Prostate gland (tissue), 2 donors: ENCODE measurements around the gene HNRNPA3. TPM values are rescaled to one million over a fixed set of nuclear protein-coding genes. Genes with fewer than 3 reads are reported as not detected.

Experiments
- DNase-seq: peaks from one replicate; pipeline ENCODE4 v3.0.0-alpha.2; 2019; ENCODE audit warnings: low spot score
- H3K27ac ChIP-seq, 2 donors: fragments of 200-600 bp; sonication (generic); 2 replicates each; pipeline ENCODE4 v1.5.1; 2017 to 2019
- H3K27me3 ChIP-seq: fragments of 200-600 bp; sonication (generic); replicated peaks from 2 replicates; pipeline ENCODE4 v1.5.1; 2019; ENCODE audit not compliant: insufficient read depth
- H3K36me3 ChIP-seq, 2 donors: fragments of 200-600 bp; sonication (generic); 1 replicate in 1 of 2; 2 replicates in 1 of 2; pipeline versions ENCODE4 v1.5.1 to v1.8.1; 2017 to 2019
- H3K4me1 ChIP-seq: fragments of 200-600 bp; sonication (generic); replicated peaks from 2 replicates; pipeline ENCODE4 v1.5.1; 2019
- H3K4me3 ChIP-seq, 2 donors: fragments of 200-600 bp; sonication (generic); 2 replicates each; pipeline ENCODE4 v1.5.1; 2017 to 2019
- H3K9me3 ChIP-seq: fragments of 200-600 bp; sonication (generic); 2 replicates; pipeline ENCODE4 v1.5.1; 2017
- CTCF ChIP-seq, 4 experiments: fragments of 200-600 bp in 2 of 4; fragments of 450-650 bp in 2 of 4; sonication (generic) in 2 of 4; IDR thresholded peaks; 1 replicate in 3 of 4; 2 replicates in 1 of 4; pipeline ENCODE4 v1.5.1; 2016 to 2019; ENCODE audit warnings: antibody characterized with exemption in 4 of 4, mild to moderate bottlenecking in 2 of 4, moderate library complexity in 2 of 4
- POLR2A ChIP-seq: fragments of 450-650 bp; IDR thresholded peaks from one replicate; pipeline ENCODE4 v1.6.1; 2016; ENCODE audit warnings: antibody characterized with exemption, mild to moderate bottlenecking
- POLR2AphosphoS5 ChIP-seq: sonication (generic); formaldehyde crosslinking; IDR thresholded peaks from one replicate; pipeline ENCODE4 v1.6.1; 2017; ENCODE audit warnings: antibody characterized with exemption
- WGBS: methylation state at CpG from one replicate; pipeline ENCODE4 v1.1.5; 2018; 5-methylcytosine and 5-hydroxymethylcytosine counted together
- intact Hi-C: fragments of 100-400 bp; cut with DNase I; formaldehyde crosslinking; loops from one replicate; pipeline ENCODE4 v1.14.2; 2022
- total RNA-seq, 2 donors: library from RNA; depleted of rRNA; stranded (reverse); fragments of >200 nt; gene quantifications; one replicate each; pipeline ENCODE4 v1.1.0, GENCODE V29; 2016

The HNRNPA3 gene
- total RNA-seq, 2 donors from 2014 or later, result 56.5 to 57.0 TPM

GRCh38 chr2:177201919-177202346, 10.7 kb upstream of the HNRNPA3 start:
- Histone ChIP-seq H3K36me3 (no peaks in the 10 kb centered on the region), H3K4me1 (no peaks in the 10 kb centered on the region), H3K9me3 (no peaks in the 10 kb centered on the region), H3K27ac (no peak overlapping the region), H3K27me3 (no peaks in the 10 kb centered on the region), H3K4me3 (no peak overlapping the region)
- no peak for DNase-seq
- 67% methylated on average over 3 of the region's 3 CpGs for WGBS
- intact Hi-C loops, result no loop called here
- TF ChIP-seq POLR2AphosphoS5 (no peak), CTCF (IDR thresholded peaks at IDR 0.05) (no peak), POLR2A (no peak)

- Histone ChIP-seq H3K27me3 (no peaks in the 10 kb centered on the region), H3K36me3 (no peaks in the 10 kb centered on the region), H3K4me1 (no peaks in the 10 kb centered on the region), H3K4me3 (no peak overlapping the region), H3K9me3 (no peaks in the 10 kb centered on the region), H3K27ac (no peak overlapping the region)
- no peak for TF ChIP-seq POLR2AphosphoS5
- TF ChIP-seq CTCF (IDR thresholded peaks at IDR 0.05), result no peak
- no peak for TF ChIP-seq POLR2A
- 80% methylated on average over 3 of the region's 3 CpGs for WGBS
- intact Hi-C loops, result no loop called here
- DNase-seq, result no peak
These were observed 8.2 kb upstream of the HNRNPA3 start for GRCh38 chr2:177204417-177204816.

GRCh38 chr2:177207101-177207500, 5.5 kb upstream of the HNRNPA3 start:
- WGBS, result 97% methylated on average over 2 of the region's 2 CpGs
- H3K4me1 ChIP-seq, result no peaks in the 10 kb centered on the region
- no peak overlapping the region for H3K27ac ChIP-seq
- no peaks in the 10 kb centered on the region for H3K36me3 ChIP-seq
- no peak for DNase-seq
- TF ChIP-seq POLR2AphosphoS5 (no peak), CTCF (IDR thresholded peaks at IDR 0.05) (no peak)
- H3K4me3 ChIP-seq, result no peak overlapping the region
- no peaks in the 10 kb centered on the region for H3K27me3 ChIP-seq
- H3K9me3 ChIP-seq, result no peaks in the 10 kb centered on the region
- intact Hi-C loops, result no loop called here

GRCh38 chr2:177211169-177211568, 1.4 kb upstream of the HNRNPA3 start:
- WGBS, result 39% methylated on average over 7 of the region's 7 CpGs
- Histone ChIP-seq H3K36me3 (peaks cover 0 to 1% of the 10 kb centered on the region in 2 donors), H3K4me1 (peaks cover 4% of the 10 kb centered on the region), H3K27ac (peak overlapping the region; percentile 99), H3K27me3 (no peaks in the 10 kb centered on the region), H3K9me3 (no peaks in the 10 kb centered on the region), H3K4me3 (peak overlapping the region; percentile 78 to 85)
- DNase-seq, result no peak
- intact Hi-C loops, result loop anchor here (5.0 kb wide), 1 partner anchor 121 kb away; no protein-coding TSS in a partner anchor
- TF ChIP-seq POLR2AphosphoS5 (no peak), POLR2A (no peak), CTCF (IDR thresholded peaks at IDR 0.05) (no peak)

- no peak for TF ChIP-seq CTCF (IDR thresholded peaks at IDR 0.05)
- no peak for TF ChIP-seq POLR2A
- TF ChIP-seq POLR2AphosphoS5, result no peak
- Histone ChIP-seq H3K9me3 (no peaks in the 10 kb centered on the region), H3K36me3 (peaks cover 0 to 5% of the 10 kb centered on the region in 2 donors), H3K4me3 (peak overlapping the region; percentile 78 to 85), H3K27me3 (no peaks in the 10 kb centered on the region), H3K4me1 (peaks cover 7% of the 10 kb centered on the region), H3K27ac (peak overlapping the region; percentile 99)
- WGBS, result 7% methylated on average over 6 of the region's 6 CpGs
- no peak for DNase-seq
- intact Hi-C loops, result loop anchor here (1.0 to 5.0 kb wide), 3 partner anchors 47 to 121 kb away; no protein-coding TSS in a partner anchor
These were observed 953 bp upstream of the HNRNPA3 start for GRCh38 chr2:177211576-177212105.
